GM19043 (cell line): ENCODE data around the gene MUCL1.

Experiments used
- ATAC-seq: cut with Tn5 transposase; IDR thresholded peaks from one replicate; pipeline ENCODE4 v1.9.1; 2021; ENCODE audit warnings: low read depth; ENCODE audit not compliant: unreplicated experiment

MUCL1 gene

GRCh38 chr12:54891717-54892478, 37.6 kb downstream of the MUCL1 start:
- no peak for ATAC-seq
